ENCODE measurements around the gene UBR4.

UBR4 gene

DNA sequence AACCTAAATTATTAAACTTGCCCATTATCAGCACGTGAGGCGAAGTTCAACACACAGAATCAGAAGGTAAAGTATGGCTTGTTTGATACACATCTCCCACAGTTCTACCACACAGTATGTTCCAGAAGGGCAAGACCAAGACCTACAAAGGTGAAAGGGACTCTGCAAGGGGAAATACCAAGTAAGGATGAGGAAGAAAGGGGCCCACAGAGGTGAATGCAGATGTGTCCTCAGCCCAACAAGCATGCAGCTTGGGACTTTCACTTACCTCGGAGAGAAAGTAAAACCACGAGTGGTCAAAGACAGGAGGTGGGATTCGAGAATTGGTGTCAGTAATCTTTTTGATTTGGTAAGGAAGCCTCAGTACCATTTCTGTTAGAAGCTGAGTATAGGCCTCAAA is 85.8 kb downstream of the UBR4 start:
- no peak overlapping the region for H3K4me3 ChIP-seq (ENCODE audit: low read depth in 1 of 2, low read length in 1 of 2)
- TF ChIP-seq, protein P1, sequence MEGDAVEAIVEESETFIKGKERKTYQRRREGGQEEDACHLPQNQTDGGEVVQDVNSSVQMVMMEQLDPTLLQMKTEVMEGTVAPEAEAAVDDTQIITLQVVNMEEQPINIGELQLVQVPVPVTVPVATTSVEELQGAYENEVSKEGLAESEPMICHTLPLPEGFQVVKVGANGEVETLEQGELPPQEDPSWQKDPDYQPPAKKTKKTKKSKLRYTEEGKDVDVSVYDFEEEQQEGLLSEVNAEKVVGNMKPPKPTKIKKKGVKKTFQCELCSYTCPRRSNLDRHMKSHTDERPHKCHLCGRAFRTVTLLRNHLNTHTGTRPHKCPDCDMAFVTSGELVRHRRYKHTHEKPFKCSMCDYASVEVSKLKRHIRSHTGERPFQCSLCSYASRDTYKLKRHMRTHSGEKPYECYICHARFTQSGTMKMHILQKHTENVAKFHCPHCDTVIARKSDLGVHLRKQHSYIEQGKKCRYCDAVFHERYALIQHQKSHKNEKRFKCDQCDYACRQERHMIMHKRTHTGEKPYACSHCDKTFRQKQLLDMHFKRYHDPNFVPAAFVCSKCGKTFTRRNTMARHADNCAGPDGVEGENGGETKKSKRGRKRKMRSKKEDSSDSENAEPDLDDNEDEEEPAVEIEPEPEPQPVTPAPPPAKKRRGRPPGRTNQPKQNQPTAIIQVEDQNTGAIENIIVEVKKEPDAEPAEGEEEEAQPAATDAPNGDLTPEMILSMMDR (IDR thresholded peaks at IDR 0.05), result no peak
- H3K9me3 ChIP-seq, result no peaks in the 10 kb centered on the region
- peaks cover 68 to 72% of the 10 kb centered on the region in 2 experiments for H3K4me1 ChIP-seq (ENCODE audit: control insufficient read depth in 1 of 2, insufficient read depth in 1 of 2, low read depth in 1 of 2, low read length in 1 of 2)
- peak overlapping the region; percentile 78 for H3K27ac ChIP-seq
- H3K36me3 ChIP-seq, result peaks cover 87% of the 10 kb centered on the region
- H3K27me3 ChIP-seq, result no peaks in the 10 kb centered on the region

DNA sequence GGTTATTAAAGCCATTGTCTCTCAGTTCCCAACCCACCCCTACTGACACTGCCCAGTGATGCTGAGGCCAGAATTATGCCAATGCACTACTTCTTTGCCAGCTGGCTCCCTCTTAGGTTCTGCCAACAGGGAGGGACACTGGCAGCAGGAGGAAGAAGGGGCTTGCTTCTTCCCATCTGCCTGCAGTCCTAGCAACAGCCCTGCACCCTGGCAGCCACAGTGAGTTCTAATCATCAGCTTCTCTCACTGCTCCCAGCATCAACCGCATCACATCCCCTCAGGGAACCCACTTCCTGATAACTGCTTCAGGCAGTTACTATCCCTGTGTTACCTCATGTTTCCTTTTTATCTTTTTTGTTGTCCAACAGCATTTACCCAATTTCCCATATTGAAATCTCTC is 86.2 kb downstream of the UBR4 start:
- peaks cover 63 to 68% of the 10 kb centered on the region in 2 experiments for H3K4me1 ChIP-seq (ENCODE audit: control insufficient read depth in 1 of 2, insufficient read depth in 1 of 2, low read depth in 1 of 2, low read length in 1 of 2)
- no peak overlapping the region for H3K4me3 ChIP-seq (ENCODE audit: low read depth in 1 of 2, low read length in 1 of 2)
- peaks cover 90% of the 10 kb centered on the region for H3K36me3 ChIP-seq
- H3K27me3 ChIP-seq, result no peaks in the 10 kb centered on the region
- H3K9me3 ChIP-seq, result no peaks in the 10 kb centered on the region
- TF ChIP-seq, protein P1 (IDR thresholded peaks at IDR 0.05), result no peak
- H3K27ac ChIP-seq, result peak overlapping the region; percentile 78

DNA sequence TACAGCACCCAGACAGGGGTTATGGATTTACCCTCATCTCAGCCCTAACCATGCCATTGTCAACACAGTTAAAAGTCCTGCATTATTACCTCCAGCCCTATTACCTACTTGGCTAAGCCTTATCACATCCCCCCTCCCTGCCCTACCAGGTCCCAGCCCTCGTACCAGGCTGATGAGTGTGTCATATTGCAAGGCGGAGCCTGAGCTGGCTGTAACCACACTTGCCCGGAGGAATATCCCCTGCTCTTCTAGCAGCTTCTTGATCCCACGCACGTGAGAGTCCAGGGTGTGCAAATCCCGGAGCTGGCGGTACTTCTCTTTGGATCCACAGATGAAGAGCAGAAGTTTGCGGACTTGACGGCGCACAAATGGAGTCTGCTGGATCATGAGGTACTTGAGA is 87.4 kb downstream of the UBR4 start:
- H3K4me3 ChIP-seq (ENCODE audit: low read depth in 1 of 2, low read length in 1 of 2), result no peak overlapping the region
- H3K4me1 ChIP-seq (ENCODE audit: control insufficient read depth in 1 of 2, insufficient read depth in 1 of 2, low read depth in 1 of 2, low read length in 1 of 2), result peaks cover 59 to 66% of the 10 kb centered on the region in 2 experiments
- TF ChIP-seq, protein P1 (IDR thresholded peaks at IDR 0.05), result no peak
- H3K27me3 ChIP-seq, result no peaks in the 10 kb centered on the region
- no peaks in the 10 kb centered on the region for H3K9me3 ChIP-seq
- H3K27ac ChIP-seq, result peak overlapping the region; percentile 78
- H3K36me3 ChIP-seq, result peaks cover 88% of the 10 kb centered on the region

DNA sequence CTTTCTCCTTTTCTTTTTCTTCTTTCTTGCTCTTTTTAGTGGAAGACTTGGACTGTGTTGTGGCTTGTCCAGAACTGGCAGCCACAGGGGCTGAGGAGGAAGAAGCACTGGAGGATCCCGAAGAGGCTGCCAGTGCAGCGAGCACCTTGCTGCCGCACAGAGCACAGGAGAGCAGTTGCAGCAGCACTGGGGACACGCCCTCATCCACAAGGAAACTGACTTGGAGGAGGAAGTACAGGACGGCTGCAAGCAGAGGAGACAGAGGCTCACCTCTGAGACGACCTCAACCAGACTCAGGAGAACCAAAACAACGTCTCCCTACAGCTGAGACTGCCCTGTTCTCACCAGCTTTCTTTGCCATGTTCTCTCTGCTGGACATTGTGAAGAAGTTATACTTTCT is 88.9 kb downstream of the UBR4 start:
- H3K27ac ChIP-seq, result peak overlapping the region; percentile 78
- no peaks in the 10 kb centered on the region for H3K9me3 ChIP-seq
- no peaks in the 10 kb centered on the region for H3K27me3 ChIP-seq
- TF ChIP-seq, protein P1 (IDR thresholded peaks at IDR 0.05), result no peak
- peaks cover 48 to 57% of the 10 kb centered on the region in 2 experiments for H3K4me1 ChIP-seq (ENCODE audit: control insufficient read depth in 1 of 2, insufficient read depth in 1 of 2, low read depth in 1 of 2, low read length in 1 of 2)
- H3K36me3 ChIP-seq, result peaks cover 89% of the 10 kb centered on the region
- no peak overlapping the region for H3K4me3 ChIP-seq (ENCODE audit: low read depth in 1 of 2, low read length in 1 of 2)

DNA sequence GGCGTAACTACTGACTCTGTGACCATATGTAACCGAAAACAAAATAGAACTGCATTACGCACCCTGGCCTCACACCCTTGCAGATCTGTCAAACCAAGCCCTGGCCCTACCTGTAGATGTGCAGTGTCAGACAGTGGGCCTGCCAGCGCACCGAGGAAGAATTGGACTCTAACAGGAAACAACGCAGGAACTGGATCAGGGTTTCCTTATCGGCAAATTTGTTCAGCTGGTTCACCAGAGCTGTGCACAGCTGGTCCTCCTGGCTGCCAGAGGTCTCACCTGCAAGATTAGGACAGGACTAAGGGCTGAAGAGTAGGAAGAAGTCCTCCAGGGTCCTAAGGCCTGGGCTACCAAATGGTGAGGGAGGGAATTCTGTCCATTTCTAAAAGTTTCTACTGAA is 90.0 kb downstream of the UBR4 start:
- Histone ChIP-seq H3K27me3 (no peaks in the 10 kb centered on the region), H3K9me3 (no peaks in the 10 kb centered on the region), H3K4me3 (ENCODE audit: low read depth in 1 of 2, low read length in 1 of 2) (no peak overlapping the region), H3K36me3 (peaks cover 89% of the 10 kb centered on the region), H3K4me1 (ENCODE audit: control insufficient read depth in 1 of 2, insufficient read depth in 1 of 2, low read depth in 1 of 2, low read length in 1 of 2) (peaks cover 45 to 49% of the 10 kb centered on the region in 2 experiments), H3K27ac (peak overlapping the region; percentile 78)
- TF ChIP-seq, protein P1 (IDR thresholded peaks at IDR 0.05), result no peak

All from neutrophil (primary cell).